Hematopoietic multipotent progenitor cell (in vitro differentiated cells): ENCODE results near the gene RRP12. TPM values are rescaled to one million over a fixed set of nuclear protein-coding genes. Genes with fewer than 3 reads are reported as not detected.
"Not testable (repeated sequence)": the region's sequence is repeated elsewhere in the genome, so short reads cannot be mapped to it uniquely, and the experiment has no call there.

ENCODE experiments used
- DNase-seq, 3 donors: peaks; one replicate each; pipeline ENCODE4 v3.0.0-alpha.2; 2011 to 2015; ENCODE audit warnings: low read depth in 2 of 3, low spot score in 2 of 3
- total RNA-seq: library from RNA; depleted of rRNA; stranded (reverse); fragments of >200 nt; gene quantifications from one replicate; pipeline ENCODE4 v1.2.3, GENCODE V29; 2012

RRP12 gene
- total RNA-seq, 1 donor = 42.3 TPM

- DNase-seq = no peak
These were observed 28.8 kb downstream of the RRP12 start for GRCh38 chr10:97372233-97372875.

DNA sequence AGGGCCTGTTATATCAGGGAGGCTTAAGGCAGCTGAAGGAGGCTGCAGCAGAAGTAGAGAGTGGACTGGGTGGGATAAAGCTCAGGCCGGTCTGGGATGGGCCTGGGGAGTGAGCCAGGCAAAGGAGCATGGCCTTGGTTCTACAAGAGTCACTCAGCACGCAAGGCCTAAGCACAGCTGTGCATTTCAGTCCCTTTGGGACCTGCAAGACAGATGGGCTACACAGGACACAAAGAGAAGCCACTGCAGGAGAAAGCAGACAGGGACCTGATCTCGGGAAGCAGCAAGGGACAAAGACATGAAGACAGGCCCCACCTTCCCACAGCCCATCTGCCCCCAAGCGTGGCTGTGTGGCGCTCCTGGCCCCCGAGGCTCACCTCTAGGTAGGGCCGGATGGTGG, 29.4 kb downstream of the RRP12 start:
- DNase-seq = no peak

- DNase-seq = no peak
These were observed 34.0 kb downstream of the RRP12 start for GRCh38 chr10:97367126-97367649.

DNA sequence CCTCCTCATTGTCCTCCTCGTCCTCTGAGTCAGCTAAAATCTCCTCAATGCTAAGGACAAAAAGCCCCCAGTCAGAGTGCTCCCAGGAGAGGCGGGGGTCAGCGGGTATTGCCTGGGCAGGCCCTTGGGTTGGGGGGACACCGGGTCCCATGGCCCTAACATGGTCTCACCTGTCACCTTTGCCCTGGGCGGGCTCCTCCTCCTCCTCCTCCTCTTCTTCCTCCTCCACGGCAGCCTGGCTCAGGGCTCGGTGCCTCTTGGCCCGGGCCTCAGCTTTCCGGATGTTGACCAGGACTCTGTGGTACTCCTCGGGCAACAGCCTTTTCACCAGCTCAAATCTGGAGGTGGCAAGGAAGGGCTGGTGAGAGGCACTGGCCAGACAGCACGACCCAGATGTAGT, 34.6 kb downstream of the RRP12 start:
- no peak for DNase-seq

DNA sequence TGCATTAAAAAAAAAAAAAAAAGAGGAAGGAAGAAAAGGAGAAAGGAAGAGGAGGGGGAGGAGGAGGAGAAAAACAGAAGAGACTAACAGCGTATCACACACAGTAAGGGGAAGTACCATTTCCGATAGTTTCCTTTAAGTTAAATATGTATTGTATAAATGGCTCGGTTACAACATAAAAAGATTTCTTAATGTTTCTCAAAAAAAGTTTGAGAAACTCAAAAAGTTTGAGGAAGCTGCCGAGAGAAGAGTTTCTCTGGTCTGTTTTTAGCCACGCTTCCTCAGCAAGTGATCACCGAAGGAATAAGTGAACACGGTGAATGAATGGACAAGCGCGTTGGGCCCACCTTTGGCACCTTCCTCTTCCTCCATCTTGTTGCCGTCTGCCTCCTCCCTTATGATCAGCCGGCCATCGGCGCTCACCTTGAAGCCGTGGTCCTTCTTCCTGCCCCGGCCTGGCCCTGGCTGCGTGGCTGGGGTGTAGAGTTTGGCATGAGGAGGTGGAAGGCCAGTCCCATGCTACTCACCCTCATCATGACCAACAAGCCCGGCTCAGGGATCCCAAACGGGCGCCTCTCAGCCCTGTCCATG, 35.3 kb downstream of the RRP12 start:
- peak in 2 of 3 donors; percentile 62 to 78 for DNase-seq

DNA sequence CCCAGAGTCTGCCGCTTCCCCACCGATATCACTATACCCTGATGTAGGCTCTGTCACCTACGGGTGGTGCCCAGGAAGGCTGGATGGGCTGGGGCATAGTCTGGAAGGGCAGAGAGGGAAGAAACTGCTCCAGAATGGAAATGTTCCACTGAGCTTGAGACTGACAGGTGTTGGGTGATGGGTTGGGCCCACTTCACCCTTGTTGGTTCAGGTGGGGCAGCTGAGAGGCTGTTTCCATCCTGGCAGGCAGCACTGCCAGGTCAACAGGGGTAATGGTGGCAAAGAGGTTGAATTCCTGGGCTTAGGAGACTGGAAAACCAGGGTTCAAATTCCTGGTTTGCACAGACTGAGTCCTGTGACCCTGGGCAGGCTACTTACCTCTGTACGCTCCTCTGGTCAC, 38.1 kb downstream of the RRP12 start:
- DNase-seq = no peak

- DNase-seq = no peak
These were observed 38.7 kb downstream of the RRP12 start for GRCh38 chr10:97362310-97363033.

- no peak for DNase-seq
These were observed 39.6 kb downstream of the RRP12 start for GRCh38 chr10:97361537-97361901.

GRCh38 chr10:97360705-97361536, 40.2 kb downstream of the RRP12 start:
- no peak for DNase-seq

GRCh38 chr10:97358781-97359180, 42.4 kb downstream of the RRP12 start:
- no peak for DNase-seq

DNA sequence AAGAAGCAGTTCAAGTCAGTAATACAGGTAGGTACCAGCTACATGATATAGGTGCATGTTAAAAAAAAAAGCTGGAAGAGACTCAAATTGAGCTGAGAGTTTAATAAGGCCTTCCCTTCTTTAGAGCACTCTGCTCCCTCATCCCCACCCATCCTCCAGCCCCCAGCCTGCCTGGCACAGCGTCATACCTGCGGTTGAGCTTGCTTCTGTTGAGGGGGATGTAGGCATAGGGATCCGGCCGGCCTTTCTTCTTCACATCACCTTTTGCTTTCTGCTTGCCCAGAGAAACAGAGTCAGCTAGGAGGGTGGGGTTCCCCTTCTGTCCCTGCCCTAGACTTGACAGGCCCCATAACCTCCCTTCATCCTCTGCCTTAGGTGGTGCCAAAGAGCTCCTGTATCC, 42.8 kb downstream of the RRP12 start:
- no peak for DNase-seq

DNA sequence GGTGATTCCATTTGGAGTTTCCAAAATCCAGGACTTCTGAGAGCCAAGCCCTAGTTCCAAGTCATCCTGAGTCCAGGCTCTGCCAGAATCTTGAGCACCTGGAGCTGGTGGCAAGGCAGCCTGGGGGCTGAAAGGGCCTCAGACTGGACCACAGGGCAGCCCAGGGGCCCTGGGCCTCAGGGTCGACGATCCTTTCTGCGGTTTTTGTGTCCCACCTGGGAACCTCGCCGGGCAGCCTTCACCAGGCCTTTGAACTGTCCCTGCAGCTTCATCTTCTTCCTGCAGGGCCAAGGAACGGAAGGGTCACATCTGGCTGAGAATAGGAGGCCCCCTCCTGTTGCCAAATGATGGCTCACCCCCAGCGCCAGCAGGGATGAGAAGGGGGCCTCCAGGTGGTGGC, 44.2 kb downstream of the RRP12 start:
- no peak for DNase-seq

DNA sequence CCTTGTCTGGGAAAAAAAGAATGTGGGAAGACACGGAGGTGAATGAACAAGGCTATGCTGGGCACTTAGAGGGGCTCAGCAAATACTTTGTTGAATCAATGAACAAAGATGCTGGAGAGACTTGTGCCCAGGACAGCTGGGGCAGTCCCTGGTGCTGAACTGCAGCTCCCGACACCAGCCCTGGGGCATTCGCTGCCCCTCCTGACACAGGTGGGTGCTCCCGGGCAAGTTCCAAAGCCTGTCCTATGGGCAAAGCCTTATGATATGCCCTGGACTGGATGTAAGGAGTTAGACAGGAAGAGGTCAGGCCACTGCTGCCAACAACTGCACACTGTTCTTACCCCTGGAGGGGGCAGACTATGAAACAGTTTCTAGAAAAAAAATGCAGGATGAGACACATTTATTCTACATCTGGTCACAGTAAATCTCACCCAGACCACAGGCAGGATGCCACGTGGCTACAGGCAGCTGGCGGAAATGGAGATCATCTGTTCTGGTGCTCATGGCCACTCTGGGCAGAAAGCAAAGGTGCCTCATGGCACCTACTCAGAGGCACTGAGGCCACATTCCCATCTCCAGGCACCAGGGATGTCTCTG, 44.7 kb downstream of the RRP12 start:
- DNase-seq = peak in 2 of 3 donors; percentile 67 to 88

DNA sequence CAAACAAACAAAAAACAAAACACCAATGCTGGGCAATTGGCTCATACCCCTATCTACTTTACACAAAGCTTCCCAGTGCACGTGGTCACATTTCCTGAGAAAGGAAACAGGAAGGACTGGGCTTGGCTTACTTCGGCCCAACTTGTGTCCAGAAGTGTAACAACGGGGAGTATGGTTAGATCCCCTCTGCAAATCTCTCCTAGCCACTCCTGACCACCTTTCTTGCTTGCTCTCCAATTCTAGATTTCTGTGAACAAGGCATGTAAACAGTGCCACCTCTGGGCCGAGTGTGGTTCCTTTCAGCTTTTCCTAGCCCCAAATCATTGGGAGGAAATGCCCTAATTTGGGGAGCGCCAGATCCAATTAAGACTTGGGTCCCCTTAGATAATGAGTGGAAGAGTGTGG, 45.6 kb downstream of the RRP12 start:
- peak in 2 of 3 donors; percentile 31 to 56 for DNase-seq

DNA sequence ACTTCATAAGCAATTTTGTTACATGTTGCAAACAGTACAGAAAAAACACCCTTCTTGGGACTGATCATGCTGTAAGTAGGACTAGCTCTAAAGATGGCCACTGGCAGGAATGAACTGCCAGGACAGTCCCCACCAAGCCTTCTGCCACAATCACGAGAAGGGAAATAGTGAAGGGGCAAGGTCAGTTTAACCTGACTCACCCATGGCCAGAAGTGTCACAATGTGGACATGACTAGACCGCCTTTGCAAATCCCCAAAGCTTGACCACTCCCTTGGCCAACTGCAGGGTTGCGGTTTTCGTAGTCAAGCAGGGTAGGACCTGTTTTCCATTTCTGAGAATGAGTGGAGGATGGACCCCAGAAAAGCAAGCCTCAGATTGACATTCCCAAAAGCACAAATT, 47.2 kb downstream of the RRP12 start:
- DNase-seq = no peak

DNA sequence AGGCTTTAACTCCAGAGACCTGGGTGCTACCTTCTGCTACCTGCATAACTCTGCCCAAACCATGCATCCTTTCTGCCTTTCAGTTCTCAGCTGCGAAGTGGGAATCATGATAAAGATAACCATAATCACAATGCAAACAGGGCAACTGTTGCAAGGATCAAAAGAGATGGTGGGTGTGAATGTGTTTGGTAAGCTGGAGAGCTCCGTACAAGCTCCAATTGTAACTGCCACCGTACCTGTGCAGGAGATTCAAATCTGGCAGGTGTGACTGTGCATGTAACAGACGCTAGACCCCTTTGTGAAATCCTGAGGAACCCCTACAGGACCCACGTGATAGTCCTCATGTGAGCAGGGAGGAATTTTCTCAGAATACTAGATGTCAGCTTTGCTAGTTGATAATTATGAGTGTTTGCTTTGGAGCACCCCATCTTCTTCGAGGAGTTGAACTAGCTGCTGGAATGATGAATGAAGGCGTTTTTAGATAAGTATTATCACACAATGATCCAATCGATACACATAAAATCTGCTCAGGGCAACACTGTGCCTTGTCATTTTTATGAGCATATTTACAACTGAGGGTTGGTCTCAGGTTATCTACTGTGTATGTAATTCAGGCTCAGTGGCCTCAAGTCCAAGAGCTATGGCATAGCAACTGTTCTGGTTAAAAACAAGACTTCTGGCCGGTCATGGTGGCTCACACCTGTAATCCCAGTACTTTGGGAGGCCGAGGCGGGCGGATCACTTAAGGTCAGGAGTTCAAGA, 51.2 kb downstream of the RRP12 start:
- DNase-seq = no peak

GRCh38 chr10:97347317-97347716, 53.8 kb downstream of the RRP12 start:
- DNase-seq = no peak

DNA sequence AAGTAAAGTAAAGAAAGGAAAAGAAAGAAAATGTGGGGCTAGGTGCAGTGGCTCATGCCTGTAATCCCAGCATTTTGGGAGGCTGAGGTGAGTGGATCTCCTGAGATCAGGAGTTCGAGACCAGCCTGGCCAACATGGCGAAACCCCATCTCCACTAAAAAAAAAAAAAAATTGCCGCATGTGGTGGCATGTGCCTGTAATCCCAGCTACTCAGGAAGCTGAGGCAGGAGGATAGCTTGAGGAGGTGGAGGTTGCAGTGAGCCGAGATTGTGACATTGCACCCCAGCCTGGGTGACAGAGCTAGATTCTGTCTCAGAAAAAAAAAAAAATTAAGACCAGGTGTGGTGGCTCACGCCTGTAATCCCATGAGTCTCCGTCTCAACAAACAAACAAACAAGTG, 57.5 kb downstream of the RRP12 start:
- not testable (repeated sequence) for DNase-seq

DNA sequence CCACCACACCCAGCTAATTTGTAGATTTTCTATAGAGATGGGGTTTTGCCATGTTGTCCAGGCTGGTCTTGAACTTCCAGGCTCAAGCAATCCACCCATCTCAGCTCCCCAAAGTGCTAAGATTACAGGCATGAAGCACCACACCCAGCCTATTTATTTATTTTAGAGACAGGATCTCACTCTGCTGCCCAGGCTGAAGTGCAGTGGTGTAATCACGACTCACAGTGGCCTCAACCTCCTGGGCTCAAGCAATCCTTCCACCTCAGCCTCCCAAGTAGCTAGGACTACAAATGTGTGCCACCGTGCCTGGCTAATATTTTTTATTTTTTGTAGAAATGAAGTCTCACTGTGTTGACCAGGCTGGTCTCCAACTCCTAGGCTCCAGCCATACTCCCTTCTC, 59.7 kb downstream of the RRP12 start:
- no peak for DNase-seq

GRCh38 chr10:97338041-97338440, 63.1 kb downstream of the RRP12 start:
- no peak for DNase-seq
